ENCODE measurements around the gene PRKCE. TPM values are rescaled to one million over a fixed set of nuclear protein-coding genes. Genes with fewer than 3 reads are reported as not detected.
A peak's percentile ranks its signal among the peaks of the same experiment; 100 is the strongest.

PRKCE gene
- total RNA-seq, 1 experiment from 2014 or later = 1.3 TPM

DNA sequence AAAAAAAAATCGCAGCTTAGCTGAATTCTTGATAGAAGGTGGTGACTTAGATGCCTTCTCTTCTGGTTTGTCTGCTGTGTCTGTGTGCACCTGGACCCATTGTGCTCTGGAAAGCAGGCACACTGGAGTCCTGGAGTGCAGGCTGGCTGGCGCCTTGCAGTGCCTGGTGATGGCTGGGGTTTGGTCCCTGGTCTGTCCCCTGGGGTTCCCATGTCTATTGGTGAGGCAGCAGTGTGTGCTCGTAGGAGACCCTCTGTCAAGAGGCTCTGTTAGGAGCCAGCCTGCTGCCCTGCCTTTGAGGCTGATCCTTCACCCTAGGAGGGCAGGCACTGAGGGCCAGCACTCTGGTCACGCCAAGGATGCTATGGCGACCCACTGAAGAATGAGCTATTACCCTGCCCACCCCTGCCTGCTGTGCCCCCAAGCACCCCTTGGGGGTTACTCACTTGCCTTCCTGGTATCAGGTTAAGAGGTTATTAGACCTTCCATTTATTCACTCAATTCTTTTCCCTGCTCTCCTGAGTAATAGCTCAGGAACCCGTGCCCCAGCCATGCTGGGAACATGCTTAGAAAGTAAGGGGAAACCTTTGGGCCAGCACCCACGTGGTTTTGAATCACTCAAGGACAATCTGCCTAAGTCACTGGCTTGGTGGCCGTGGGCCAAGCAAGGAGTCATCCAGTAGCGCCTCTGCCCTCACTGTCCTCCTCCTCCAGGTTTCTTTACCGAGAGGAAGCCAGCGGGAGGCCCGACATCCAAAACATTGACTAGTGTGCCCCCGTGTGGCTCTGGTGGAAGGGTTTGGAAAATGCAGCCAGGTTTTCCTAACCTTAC is 284.5 kb downstream of the PRKCE start:
- H2BK120ac ChIP-seq (ENCODE audit: low read depth, low read length, poor library complexity, severe bottlenecking) = no peak overlapping the region
- no peak overlapping the region for H4K5ac ChIP-seq (ENCODE audit: insufficient read length, low read depth, low read length)
- H3K23me2 ChIP-seq (ENCODE audit: insufficient read length, low read depth, low read length, poor library complexity, severe bottlenecking) = no peaks in the 10 kb centered on the region
- no peak overlapping the region for H3K23ac ChIP-seq (ENCODE audit: insufficient read length, low read depth, low read length)
- H2BK15ac ChIP-seq (ENCODE audit: low read depth, low read length) = no peak overlapping the region
- no peak overlapping the region for H3K4me2 ChIP-seq (ENCODE audit: insufficient read depth, insufficient read length, low read length)
- Mint-ChIP-seq H3K27ac (peak overlapping the region in 1 of 3 experiments; percentile 84; a peak in 1 of 7 replicates), H3K27me3 (ENCODE audit: low read depth) (peaks cover 3% of the 10 kb centered on the region; the same call in 1 of the 2 replicates), H3K4me3 (no peak overlapping the region), H3K36me3 (ENCODE audit: insufficient read depth in 1 of 3, low read depth in 3 of 3) (no peaks in the 10 kb centered on the region), H3K9me3 (peaks cover 0 to 2% of the 10 kb centered on the region in 2 experiments; a peak in 1 of 5 replicates), H3K4me1 (peaks cover 17 to 20% of the 10 kb centered on the region in 2 experiments)
- no peak overlapping the region for H3K18ac ChIP-seq (ENCODE audit: insufficient read length, low read depth, low read length)
- no peak overlapping the region for H2AFZ ChIP-seq (ENCODE audit: low read length)
- H3K27ac ChIP-seq (ENCODE audit: insufficient read length, low read depth, low read length) = no peak overlapping the region
- H2BK20ac ChIP-seq (ENCODE audit: low read depth, low read length, poor library complexity, severe bottlenecking) = no peak overlapping the region
- no peaks in the 10 kb centered on the region for H3K27me3 ChIP-seq (ENCODE audit: insufficient read depth, low read length)
- no peak overlapping the region for H4K8ac ChIP-seq (replicated peaks; ENCODE audit: insufficient read length, low read depth, low read length)
- H4K20me1 ChIP-seq (ENCODE audit: control insufficient read depth, insufficient read depth, insufficient read length) = no peaks in the 10 kb centered on the region
- H2AK5ac ChIP-seq (ENCODE audit: insufficient read length, low read length) = no peak overlapping the region
- no peak overlapping the region for H3K14ac ChIP-seq (ENCODE audit: insufficient read depth, low read length)
- no peaks in the 10 kb centered on the region for H3K9me3 ChIP-seq (ENCODE audit: control insufficient read depth, low read depth, low read length)
- DNase-seq = peak; percentile 85
- TF ChIP-seq, protein P1, sequence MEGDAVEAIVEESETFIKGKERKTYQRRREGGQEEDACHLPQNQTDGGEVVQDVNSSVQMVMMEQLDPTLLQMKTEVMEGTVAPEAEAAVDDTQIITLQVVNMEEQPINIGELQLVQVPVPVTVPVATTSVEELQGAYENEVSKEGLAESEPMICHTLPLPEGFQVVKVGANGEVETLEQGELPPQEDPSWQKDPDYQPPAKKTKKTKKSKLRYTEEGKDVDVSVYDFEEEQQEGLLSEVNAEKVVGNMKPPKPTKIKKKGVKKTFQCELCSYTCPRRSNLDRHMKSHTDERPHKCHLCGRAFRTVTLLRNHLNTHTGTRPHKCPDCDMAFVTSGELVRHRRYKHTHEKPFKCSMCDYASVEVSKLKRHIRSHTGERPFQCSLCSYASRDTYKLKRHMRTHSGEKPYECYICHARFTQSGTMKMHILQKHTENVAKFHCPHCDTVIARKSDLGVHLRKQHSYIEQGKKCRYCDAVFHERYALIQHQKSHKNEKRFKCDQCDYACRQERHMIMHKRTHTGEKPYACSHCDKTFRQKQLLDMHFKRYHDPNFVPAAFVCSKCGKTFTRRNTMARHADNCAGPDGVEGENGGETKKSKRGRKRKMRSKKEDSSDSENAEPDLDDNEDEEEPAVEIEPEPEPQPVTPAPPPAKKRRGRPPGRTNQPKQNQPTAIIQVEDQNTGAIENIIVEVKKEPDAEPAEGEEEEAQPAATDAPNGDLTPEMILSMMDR (conservative IDR thresholded peaks at IDR 0.05) = peak; percentile 83
- no peak overlapping the region for H3K9ac ChIP-seq (ENCODE audit: extremely low read depth, insufficient read length, low read length)
- H3K56ac ChIP-seq (ENCODE audit: insufficient read length, low read depth, low read length) = no peak overlapping the region
- no CpG with 5 or more reads among the region's 13 CpGs for WGBS (ENCODE audit: extremely low coverage, insufficient read length, low lambda C conversion rate)
- H2BK12ac ChIP-seq (ENCODE audit: insufficient read length, low read depth, low read length) = no peak overlapping the region
- H3K4me1 ChIP-seq (ENCODE audit: insufficient read depth, low read length) = no peaks in the 10 kb centered on the region
- H3K79me2 ChIP-seq (ENCODE audit: insufficient read depth, low read length) = no peaks in the 10 kb centered on the region
- no peak overlapping the region for H3K4ac ChIP-seq (ENCODE audit: low read depth, low read length)
- no peak overlapping the region for H4K91ac ChIP-seq (ENCODE audit: insufficient read length, low read depth, low read length)
- no peak overlapping the region for H3T11ph ChIP-seq (ENCODE audit: low read length)
- H3K79me1 ChIP-seq (ENCODE audit: insufficient read depth, low read depth, low read length, poor library complexity, severe bottlenecking) = no peaks in the 10 kb centered on the region
- no peak overlapping the region for H2BK5ac ChIP-seq (ENCODE audit: insufficient read length, low read length)
